AG09309 (cell line): Measurements from ENCODE around the gene CLSTN1.

Experiments used
- DNase-seq: peaks from one replicate; pipeline ENCODE4 v3.0.0-alpha.2; 2010; ENCODE audit warnings: low read depth
- H3K4me3 ChIP-seq: 2 replicates; pipeline ENCODE4 v1.5.1; 2011; ENCODE audit warnings: mild to moderate bottlenecking, low read depth, low read length, moderate library complexity; ENCODE audit not compliant: control insufficient read depth
- TF ChIP-seq, protein P1 (sequence below): IDR thresholded peaks from 2 replicates; pipeline ENCODE4 v1.5.1; 2011; ENCODE audit warnings: mild to moderate bottlenecking, low read depth, low read length, inconsistent platforms; ENCODE audit not compliant: insufficient read depth, control insufficient read depth; ENCODE audit errors: missing control alignments

The CLSTN1 gene

DNA sequence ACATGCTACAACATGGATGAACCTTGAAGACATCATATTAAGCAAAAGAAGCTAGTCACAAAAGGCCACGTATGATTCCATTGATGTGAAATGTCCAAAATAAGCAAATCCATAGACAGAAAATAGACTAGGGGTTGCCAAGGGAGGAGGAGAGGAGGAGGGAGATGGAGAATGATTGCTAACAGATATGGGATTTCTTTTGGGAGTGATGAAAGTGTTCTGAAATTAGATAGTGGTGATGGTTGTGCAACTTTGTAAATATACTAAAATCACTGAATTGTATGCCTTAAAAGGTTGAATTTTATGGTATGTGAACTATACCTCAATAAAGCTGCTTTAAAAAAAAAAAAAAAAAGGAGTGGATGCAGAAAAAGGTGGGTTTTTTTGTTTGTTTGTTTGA lies 7.6 kb downstream of the CLSTN1 start:
- TF ChIP-seq, protein P1, sequence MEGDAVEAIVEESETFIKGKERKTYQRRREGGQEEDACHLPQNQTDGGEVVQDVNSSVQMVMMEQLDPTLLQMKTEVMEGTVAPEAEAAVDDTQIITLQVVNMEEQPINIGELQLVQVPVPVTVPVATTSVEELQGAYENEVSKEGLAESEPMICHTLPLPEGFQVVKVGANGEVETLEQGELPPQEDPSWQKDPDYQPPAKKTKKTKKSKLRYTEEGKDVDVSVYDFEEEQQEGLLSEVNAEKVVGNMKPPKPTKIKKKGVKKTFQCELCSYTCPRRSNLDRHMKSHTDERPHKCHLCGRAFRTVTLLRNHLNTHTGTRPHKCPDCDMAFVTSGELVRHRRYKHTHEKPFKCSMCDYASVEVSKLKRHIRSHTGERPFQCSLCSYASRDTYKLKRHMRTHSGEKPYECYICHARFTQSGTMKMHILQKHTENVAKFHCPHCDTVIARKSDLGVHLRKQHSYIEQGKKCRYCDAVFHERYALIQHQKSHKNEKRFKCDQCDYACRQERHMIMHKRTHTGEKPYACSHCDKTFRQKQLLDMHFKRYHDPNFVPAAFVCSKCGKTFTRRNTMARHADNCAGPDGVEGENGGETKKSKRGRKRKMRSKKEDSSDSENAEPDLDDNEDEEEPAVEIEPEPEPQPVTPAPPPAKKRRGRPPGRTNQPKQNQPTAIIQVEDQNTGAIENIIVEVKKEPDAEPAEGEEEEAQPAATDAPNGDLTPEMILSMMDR, result no peak
- no peak for DNase-seq
- H3K4me3 ChIP-seq, result no peak overlapping the region

DNA sequence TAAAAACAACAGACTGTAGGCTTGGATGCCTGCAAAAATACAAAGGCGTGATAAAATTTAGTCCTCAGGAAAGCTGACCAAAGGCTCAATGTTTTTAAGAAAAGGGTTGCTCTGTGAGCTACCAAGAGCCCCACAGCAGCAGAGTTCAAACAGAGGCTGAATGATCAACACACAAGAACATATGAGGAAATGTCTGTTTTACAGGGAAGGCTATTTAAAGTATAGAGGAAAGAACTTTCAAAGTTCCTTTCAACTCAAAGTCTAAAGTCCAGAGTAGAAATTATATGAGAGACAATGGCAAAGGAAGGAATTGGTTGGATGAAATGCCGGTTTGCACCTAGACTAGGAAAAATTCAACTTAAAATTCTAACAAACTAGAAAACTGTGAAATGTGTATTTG lies 8.6 kb downstream of the CLSTN1 start:
- TF ChIP-seq, protein P1, result no peak
- DNase-seq, result no peak
- no peak overlapping the region for H3K4me3 ChIP-seq

DNA sequence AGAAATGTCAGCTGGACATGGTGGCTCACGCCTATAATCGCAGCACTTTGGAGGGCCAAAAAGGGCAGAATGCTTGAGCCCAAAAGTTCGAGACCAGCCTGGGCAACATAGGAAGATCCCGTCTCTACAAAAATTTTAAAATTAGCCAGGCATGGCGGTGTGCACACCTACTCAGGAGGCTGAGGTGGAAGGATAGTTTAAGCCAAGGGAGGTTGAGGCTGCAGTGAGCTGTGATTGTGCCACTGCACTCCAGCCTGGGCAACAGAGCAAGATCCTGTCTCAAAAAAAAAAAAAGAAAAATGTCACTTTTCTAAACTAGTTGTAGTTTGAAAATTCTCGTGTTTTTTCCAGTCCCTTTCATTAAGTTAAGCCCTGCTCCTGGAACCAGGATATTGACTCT lies 9.1 kb downstream of the CLSTN1 start:
- DNase-seq, result no peak
- H3K4me3 ChIP-seq, result no peak overlapping the region
- TF ChIP-seq, protein P1, result no peak

DNA sequence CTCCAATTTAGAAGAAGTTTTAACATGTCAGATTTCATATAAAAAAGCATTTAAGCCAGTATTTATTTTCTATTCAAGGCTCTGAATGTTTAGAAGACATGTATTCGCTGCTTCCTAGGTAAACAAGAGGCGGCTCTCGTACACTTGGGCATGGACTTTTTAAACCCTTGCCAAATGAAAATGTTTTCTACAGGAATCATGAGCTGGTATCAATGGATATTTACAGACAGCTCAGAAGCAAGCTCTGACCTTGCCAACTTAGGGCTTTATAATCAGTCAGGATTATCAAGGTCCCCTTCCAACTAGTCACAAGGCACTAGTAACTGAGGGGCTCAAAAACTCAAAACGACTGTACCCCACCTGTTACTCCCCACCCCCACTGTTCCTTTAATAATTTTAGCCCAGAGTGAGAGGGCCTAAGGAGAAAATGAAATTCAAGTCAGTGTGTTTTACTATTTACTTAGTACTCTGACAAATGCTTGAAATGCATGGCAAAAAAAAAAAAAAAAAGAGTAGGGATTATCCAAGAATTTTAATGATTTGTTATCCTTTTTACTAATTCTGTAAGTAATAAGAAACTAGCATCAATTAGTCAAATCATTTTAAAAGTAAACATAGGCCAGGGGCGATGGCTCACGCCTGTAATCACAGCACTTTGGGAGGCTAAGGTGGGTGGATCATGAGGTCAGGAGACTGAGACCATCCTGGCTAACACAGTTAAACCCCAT lies 12.4 kb downstream of the CLSTN1 start:
- no peak overlapping the region for H3K4me3 ChIP-seq
- TF ChIP-seq, protein P1, result no peak
- DNase-seq, result no peak

DNA sequence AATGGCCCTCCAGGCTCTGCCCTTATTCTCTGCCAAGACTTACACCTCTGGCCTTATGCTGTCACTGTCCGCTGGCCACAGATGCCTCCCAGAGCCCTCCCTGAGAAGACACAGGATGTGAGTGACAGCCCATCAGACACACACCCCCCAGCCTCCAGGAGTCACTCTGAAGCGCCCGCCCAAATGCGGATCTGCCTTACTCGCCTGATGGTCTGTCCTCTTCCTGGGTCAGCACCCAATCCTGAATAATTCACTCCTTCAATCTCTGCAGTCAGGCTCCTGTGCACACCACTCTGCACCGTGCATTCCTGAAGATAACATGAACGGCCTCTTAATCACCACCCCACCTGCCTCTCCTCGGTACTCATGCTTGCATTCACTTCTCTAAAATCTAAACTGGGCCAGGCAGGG lies 14.7 kb downstream of the CLSTN1 start:
- H3K4me3 ChIP-seq, result no peak overlapping the region
- DNase-seq, result no peak
- TF ChIP-seq, protein P1, result no peak

DNA sequence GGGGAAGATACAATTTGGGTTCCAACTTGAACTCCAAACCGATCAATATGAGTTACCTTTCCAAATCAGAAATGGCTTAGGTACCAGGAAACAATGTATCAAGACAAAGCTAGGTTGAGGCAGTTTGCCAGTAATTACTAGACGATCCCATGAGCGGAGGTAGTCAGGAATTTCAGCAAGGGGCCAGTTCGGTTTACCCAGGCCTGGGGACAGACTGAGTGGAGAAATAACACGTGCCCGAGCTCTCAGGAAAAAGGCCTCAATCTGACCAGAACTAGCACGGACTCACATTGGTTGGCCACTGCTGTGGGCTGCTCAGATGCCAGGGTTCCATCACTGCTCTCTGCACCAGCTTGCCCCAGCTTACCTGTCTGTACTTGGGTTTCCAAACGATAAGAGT lies 15.3 kb downstream of the CLSTN1 start:
- no peak for DNase-seq
- TF ChIP-seq, protein P1, result no peak
- no peak overlapping the region for H3K4me3 ChIP-seq
